Amniotic epithelial cell (primary cell): ENCODE data around the gene LDLRAD4.
A peak's percentile ranks its signal among the peaks of the same experiment; 100 is the strongest.

ENCODE experiments used
- DNase-seq: peaks from one replicate; pipeline ENCODE4 v3.0.0-alpha.2; 2010; ENCODE audit warnings: low read depth

LDLRAD4 gene

DNA sequence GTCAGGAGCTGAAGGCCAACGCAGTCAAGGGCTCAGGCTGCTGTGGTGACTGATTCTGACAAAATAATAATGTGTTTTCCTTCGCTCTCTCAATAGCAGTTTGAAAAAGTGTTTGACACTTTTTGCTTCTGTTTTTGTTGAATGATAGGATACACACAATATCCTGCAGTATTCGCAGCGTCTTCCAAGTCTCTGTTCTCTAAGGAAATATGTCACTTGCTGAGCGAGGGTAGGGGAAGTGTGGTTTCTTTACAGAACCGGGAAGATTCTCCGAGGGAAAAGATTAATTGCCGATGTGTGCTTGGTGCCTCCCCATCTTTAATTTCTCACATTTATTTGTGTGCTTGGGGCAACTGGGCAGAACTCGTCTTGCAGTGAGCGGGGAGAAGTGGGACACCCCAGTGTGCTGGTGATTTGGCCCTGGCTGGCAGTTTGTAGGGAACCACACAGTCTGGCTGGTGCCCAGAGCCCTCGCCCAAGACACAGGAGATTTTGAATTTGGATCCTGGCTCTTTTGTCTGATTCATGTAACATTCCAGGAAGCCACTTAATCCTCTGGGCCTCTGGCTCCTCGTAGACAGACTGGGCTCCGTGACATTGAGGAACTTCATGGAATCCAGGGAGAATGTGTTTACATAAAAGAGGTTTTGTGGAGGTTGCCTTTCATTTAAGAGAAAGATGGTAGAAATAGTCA, 169.4 kb downstream of the LDLRAD4 start:
- peak; percentile 51 for DNase-seq

- DNase-seq = no peak
Observed at GRCh38 chr18:13388586-13389490, 170.3 kb downstream of the LDLRAD4 start.

- DNase-seq = no peak
Observed at GRCh38 chr18:13389491-13390131, 171.1 kb downstream of the LDLRAD4 start.

DNA sequence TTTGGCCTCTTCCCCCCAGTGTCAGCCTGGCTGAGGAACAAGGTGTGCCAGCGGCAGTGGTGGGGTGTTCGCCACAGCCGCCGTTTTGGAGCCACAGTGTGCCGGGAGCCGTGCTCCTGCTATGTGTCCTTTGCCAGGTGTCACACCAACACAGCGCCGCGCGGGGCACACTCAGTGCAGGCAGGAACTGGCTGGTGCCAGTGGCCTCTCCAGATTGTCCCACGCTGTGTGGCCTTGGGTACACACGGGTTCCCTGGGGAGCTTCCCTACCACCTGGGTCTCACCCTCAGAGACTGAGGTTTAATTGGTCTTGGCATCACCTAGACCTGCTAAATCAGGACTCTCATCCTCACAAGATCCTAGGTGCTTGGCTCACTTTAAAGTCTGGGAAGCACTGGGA, 171.6 kb downstream of the LDLRAD4 start:
- DNase-seq = no peak

GRCh38 chr18:13390711-13391110, 172.2 kb downstream of the LDLRAD4 start:
- DNase-seq = no peak

GRCh38 chr18:13392029-13392750, 173.6 kb downstream of the LDLRAD4 start:
- DNase-seq = no peak

DNA sequence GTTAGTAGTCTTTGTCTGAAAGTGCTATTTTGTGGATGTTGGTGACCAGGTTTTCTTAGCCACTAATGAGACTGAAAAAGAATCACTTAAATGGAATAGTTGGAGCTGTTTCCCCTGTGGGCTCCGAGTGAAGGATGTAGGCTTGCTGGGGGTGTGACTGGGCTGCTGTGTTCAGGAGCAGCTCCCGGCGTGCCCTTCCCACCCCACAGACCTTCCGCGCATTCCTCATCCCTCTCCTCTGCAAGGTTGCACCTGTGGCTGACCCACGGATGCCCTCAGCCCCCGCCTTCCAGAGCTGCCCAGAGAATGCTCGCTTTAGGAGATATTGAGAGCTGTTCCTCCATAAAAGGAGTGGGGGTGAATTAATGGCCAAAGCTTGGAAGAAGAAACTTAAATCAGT, 174.3 kb downstream of the LDLRAD4 start:
- no peak for DNase-seq

DNA sequence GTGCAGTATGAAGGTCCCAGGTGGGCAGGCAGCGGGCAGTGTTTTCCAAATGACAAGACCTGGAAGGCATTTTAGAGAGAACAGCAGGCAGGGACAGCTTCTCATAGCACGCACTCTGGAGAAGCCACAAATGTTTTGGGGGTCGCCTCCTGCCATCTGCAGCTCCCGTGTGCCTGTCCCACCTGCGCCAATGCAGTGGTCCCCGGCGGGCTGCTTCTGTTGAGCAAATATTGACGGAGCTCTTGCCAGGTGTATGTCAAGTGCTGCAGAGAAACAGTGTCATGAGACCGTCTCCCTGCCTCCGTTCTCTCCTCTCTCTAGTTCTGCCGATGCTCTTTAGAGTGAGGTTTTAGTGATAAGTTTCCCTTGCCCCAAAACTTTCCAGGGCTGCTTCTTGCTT, 174.8 kb downstream of the LDLRAD4 start:
- DNase-seq = no peak

DNA sequence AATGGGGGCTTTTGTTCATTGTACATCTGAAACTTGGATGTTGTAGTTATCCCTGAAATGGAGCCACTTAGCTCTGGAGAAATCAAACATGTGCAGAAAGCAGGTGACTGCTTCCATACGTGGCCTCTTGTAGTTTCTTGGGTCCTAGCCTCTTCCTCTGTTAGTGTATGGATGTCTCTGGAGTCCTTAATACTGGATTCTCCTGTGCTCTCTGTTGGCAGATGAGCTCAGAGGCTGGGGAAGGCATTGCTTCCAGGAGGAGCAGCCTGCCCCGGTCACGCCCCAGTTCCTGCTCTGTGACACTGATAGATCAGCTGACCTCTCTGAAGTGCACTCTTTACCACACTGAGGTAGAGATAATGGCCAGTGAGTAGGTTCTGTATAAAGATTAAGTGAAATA, 176.2 kb downstream of the LDLRAD4 start:
- DNase-seq = peak; percentile 7

DNA sequence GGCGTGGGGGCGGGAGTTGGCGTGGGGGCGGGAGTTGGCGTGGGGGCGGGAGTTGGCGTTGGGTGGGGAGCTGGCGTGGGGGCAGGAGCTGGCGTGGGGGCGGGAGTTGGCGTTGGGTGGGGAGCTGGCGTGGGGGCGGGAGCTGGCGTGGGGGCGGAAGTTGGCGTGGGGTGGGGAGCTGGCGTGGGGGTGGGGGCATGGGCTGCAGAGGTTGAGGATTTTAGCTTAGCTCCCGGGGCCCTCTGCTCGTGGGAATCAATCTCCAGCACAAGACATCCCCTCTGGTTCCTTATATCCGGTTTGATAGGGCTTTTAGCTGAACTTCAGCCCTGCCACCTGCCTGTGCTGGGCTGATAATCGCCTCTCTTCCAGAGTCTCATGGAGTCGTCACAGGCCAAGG, 177.0 kb downstream of the LDLRAD4 start:
- no peak for DNase-seq

DNA sequence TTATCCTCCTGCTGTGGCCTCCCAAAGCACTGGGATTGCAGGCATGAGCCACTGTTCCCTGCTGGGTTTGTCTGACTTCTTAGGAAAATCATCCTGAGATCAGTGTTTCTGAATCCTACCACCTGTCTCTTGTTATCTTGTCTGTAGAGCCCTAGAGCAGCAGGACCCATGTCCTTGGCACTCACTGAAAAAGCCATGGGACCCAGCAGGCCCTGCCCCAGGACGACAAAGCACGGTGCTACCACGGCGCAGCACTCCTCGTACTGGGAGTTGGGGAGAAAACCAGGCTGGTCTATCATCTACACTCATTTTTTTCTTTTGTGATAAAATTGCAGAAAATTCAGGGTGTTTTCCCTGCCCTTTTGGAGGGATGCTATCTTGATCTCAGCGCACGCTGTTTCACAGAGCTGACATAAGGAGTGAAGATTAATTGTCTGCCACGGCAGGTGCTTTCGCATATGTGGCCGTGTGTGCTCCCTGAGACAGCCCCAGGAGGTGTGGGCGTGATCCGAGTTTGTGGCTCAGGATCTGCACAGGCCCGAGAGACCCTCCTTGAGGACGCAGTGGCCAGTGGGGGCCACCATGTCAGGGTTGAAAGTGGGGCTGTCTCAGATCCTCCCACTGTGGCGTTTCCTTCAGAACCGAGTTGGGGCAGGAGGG, 179.1 kb downstream of the LDLRAD4 start:
- DNase-seq = no peak

GRCh38 chr18:13398631-13399030, 180.1 kb downstream of the LDLRAD4 start:
- no peak for DNase-seq

- no peak for DNase-seq
Observed at GRCh38 chr18:13399511-13399910, 181.0 kb downstream of the LDLRAD4 start.

DNA sequence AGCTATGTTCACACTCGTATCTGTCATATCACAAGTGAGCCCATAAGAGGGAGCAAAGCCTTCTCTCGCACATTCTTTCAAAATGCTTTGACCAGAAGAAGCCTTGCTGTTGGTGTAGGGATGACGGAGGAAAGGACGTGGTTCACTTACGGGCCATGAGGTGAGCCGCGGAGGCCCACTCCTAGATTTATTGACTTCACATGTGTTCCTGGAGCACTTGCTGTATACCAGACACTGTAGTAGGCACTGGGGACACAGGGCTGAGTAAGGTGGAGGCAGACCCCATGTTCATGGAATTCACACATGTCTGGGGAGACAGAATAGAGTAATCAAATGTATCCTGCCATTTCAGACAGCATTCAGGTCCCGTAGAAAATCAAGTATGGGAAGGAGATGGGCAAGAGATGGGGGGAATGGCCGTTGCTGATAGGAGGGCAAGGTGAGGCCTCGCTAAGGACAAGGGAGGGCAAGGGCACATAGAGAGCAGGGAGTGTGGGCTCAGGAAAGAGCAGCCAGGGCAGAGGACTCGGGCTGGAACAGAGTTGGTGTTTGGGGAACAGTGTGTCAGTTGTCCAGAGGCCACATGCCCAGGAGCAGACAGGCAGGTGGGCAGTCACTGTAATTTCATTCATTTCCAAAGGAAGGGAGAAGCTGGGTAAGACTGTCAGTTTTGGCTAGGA, 182.2 kb downstream of the LDLRAD4 start:
- no peak for DNase-seq

- no peak for DNase-seq
Observed at GRCh38 chr18:13401404-13401803, 182.8 kb downstream of the LDLRAD4 start.

DNA sequence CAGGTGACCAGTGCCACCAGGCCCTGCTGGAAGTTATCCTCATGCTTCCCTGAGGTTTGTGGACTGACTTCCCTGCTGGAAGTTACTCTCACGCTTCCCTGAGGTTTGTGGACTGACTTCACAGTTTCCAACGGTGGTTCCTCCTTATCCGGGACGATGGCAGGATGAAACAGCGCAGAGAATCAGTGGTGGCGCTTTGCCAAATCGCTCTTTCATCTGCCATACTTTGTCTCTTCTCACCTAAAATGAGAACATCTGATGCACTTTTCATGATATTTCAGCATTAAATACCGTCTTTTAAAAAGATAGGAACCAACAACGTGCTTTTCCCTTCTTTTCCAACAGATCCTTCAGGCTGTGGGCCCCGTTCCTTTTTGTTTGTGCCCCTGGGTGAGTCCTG, 183.3 kb downstream of the LDLRAD4 start:
- no peak for DNase-seq

GRCh38 chr18:13403786-13404549, 185.4 kb downstream of the LDLRAD4 start:
- no peak for DNase-seq

GRCh38 chr18:13405305-13406038, 186.9 kb downstream of the LDLRAD4 start:
- no peak for DNase-seq

DNA sequence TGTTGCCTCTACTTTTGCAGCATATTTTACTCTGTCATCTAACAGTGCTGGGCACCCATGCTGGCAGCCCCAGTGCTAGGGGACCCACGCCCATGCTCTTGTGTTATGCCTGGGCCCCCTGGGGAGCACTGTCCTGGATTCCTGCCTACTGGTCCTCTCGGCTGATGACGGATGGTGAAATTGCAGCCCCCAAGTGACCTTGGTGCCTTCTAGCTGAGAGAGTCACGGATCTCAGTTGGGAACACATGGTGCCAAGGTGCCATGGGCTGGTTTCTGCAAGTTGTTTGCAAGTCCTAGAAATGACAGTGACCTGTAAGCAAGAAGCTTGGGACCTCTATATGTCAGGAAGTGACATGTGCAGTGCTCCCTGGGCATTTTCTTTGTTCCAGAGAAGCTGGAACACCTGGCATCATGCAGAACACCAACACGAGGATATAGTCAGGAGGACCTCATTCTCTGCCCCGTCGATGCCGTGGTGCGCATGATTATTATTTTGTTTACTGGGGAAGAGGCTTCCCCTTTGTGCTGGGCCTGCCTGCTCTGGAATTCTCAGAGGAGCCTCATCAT, 187.6 kb downstream of the LDLRAD4 start:
- DNase-seq = no peak
